ENCODE results near the gene FNIP1.

Gene FNIP1

GRCh38 chr5:131776450-131776849 lies 20.4 kb downstream of the FNIP1 start:
- ATAC-seq (ENCODE audit: low read depth) = no peak
- Mint-ChIP-seq H3K36me3 (peaks cover 4% of the 10 kb centered on the region), H3K4me1 (peaks cover 10% of the 10 kb centered on the region), H3K9me3 (no peaks in the 10 kb centered on the region), H3K27me3 (no peaks in the 10 kb centered on the region), H3K4me3 (no peak overlapping the region), H3K27ac (no peak overlapping the region)
- DNase-seq (ENCODE audit: low spot score in 2 of 2) = no peak

- peaks cover 4% of the 10 kb centered on the region for H3K36me3 Mint-ChIP-seq
- no peak overlapping the region for H3K4me3 Mint-ChIP-seq
- H3K27me3 Mint-ChIP-seq = no peaks in the 10 kb centered on the region
Measured at GRCh38 chr5:131774652-131775367, 22.0 kb downstream of the FNIP1 start.

GRCh38 chr5:131773805-131774204 lies 23.0 kb downstream of the FNIP1 start:
- H3K27ac Mint-ChIP-seq = no peak overlapping the region
- H3K27me3 Mint-ChIP-seq = no peaks in the 10 kb centered on the region
- peaks cover 4% of the 10 kb centered on the region for H3K36me3 Mint-ChIP-seq
- H3K4me3 Mint-ChIP-seq = no peak overlapping the region
- H3K4me1 Mint-ChIP-seq = peaks cover 21% of the 10 kb centered on the region
- H3K9me3 Mint-ChIP-seq = no peaks in the 10 kb centered on the region
- DNase-seq (ENCODE audit: low spot score in 2 of 2) (no peak), ATAC-seq (ENCODE audit: low read depth) (no peak)

More at GRCh38 chr5:131774652-131775367, 22.0 kb downstream of the FNIP1 start:
- H3K9me3 Mint-ChIP-seq = no peaks in the 10 kb centered on the region
- no peak overlapping the region for H3K27ac Mint-ChIP-seq
- H3K4me1 Mint-ChIP-seq = peaks cover 15% of the 10 kb centered on the region
- no peak for ATAC-seq (ENCODE audit: low read depth)
- no peak for DNase-seq (ENCODE audit: low spot score in 2 of 2)

- no peaks in the 10 kb centered on the region for H3K9me3 Mint-ChIP-seq
- DNase-seq (ENCODE audit: low spot score in 2 of 2) (no peak), ATAC-seq (ENCODE audit: low read depth) (no peak)
- peaks cover 21% of the 10 kb centered on the region for H3K4me1 Mint-ChIP-seq
- H3K4me3 Mint-ChIP-seq = no peak overlapping the region
- no peaks in the 10 kb centered on the region for H3K27me3 Mint-ChIP-seq
- no peak overlapping the region for H3K27ac Mint-ChIP-seq
- H3K36me3 Mint-ChIP-seq = peaks cover 3% of the 10 kb centered on the region
Measured at GRCh38 chr5:131771692-131772091, 25.1 kb downstream of the FNIP1 start.

- no peak for ATAC-seq (ENCODE audit: low read depth)
- H3K27ac Mint-ChIP-seq = peak overlapping the region; percentile 21
- H3K4me1 Mint-ChIP-seq = peaks cover 23% of the 10 kb centered on the region
- no peak overlapping the region for H3K4me3 Mint-ChIP-seq
- DNase-seq (ENCODE audit: low spot score in 2 of 2) = no peak
- H3K36me3 Mint-ChIP-seq = peaks cover 7% of the 10 kb centered on the region
- H3K9me3 Mint-ChIP-seq = no peaks in the 10 kb centered on the region
- no peaks in the 10 kb centered on the region for H3K27me3 Mint-ChIP-seq
Measured at GRCh38 chr5:131769961-131770360, 26.9 kb downstream of the FNIP1 start.

GRCh38 chr5:131769336-131769735 lies 27.5 kb downstream of the FNIP1 start:
- peaks cover 23% of the 10 kb centered on the region for H3K4me1 Mint-ChIP-seq
- no peak for DNase-seq (ENCODE audit: low spot score in 2 of 2)
- ATAC-seq (ENCODE audit: low read depth) = no peak

GRCh38 chr5:131767891-131768290 lies 28.9 kb downstream of the FNIP1 start:
- Mint-ChIP-seq H3K4me3 (no peak overlapping the region), H3K27me3 (no peaks in the 10 kb centered on the region), H3K27ac (no peak overlapping the region), H3K9me3 (no peaks in the 10 kb centered on the region), H3K4me1 (peaks cover 23% of the 10 kb centered on the region), H3K36me3 (peaks cover 13% of the 10 kb centered on the region)
- ATAC-seq (ENCODE audit: low read depth) = no peak
- DNase-seq (ENCODE audit: low spot score in 2 of 2) = no peak

More at GRCh38 chr5:131769336-131769735, 27.5 kb downstream of the FNIP1 start:
- H3K4me3 Mint-ChIP-seq = no peak overlapping the region
- no peaks in the 10 kb centered on the region for H3K9me3 Mint-ChIP-seq
- peaks cover 10% of the 10 kb centered on the region for H3K36me3 Mint-ChIP-seq
- peak overlapping the region; percentile 21 for H3K27ac Mint-ChIP-seq
- H3K27me3 Mint-ChIP-seq = no peaks in the 10 kb centered on the region

- H3K4me1 Mint-ChIP-seq = peaks cover 29% of the 10 kb centered on the region
- peaks cover 3% of the 10 kb centered on the region for H3K9me3 Mint-ChIP-seq
- no peak overlapping the region for H3K4me3 Mint-ChIP-seq
- no peaks in the 10 kb centered on the region for H3K27me3 Mint-ChIP-seq
- ATAC-seq (ENCODE audit: low read depth) (no peak), DNase-seq (ENCODE audit: low spot score in 2 of 2) (no peak)
- no peak overlapping the region for H3K27ac Mint-ChIP-seq
- peaks cover 21% of the 10 kb centered on the region for H3K36me3 Mint-ChIP-seq
Measured at GRCh38 chr5:131766689-131767088, 30.1 kb downstream of the FNIP1 start.

- H3K4me1 Mint-ChIP-seq = peaks cover 27% of the 10 kb centered on the region
- H3K4me3 Mint-ChIP-seq = no peak overlapping the region
- H3K36me3 Mint-ChIP-seq = peaks cover 21% of the 10 kb centered on the region
- peak overlapping the region; percentile 0 for H3K27ac Mint-ChIP-seq
- no peak for DNase-seq (ENCODE audit: low spot score in 2 of 2)
- no peaks in the 10 kb centered on the region for H3K27me3 Mint-ChIP-seq
- ATAC-seq (ENCODE audit: low read depth) = no peak
- H3K9me3 Mint-ChIP-seq = peaks cover 3% of the 10 kb centered on the region
Measured at GRCh38 chr5:131765261-131765660, 31.6 kb downstream of the FNIP1 start.

- H3K27me3 Mint-ChIP-seq = no peaks in the 10 kb centered on the region
- peaks cover 3% of the 10 kb centered on the region for H3K9me3 Mint-ChIP-seq
- no peak overlapping the region for H3K4me3 Mint-ChIP-seq
- H3K4me1 Mint-ChIP-seq = peaks cover 22% of the 10 kb centered on the region
- ATAC-seq (ENCODE audit: low read depth) (no peak), DNase-seq (ENCODE audit: low spot score in 2 of 2) (no peak)
- H3K36me3 Mint-ChIP-seq = peaks cover 21% of the 10 kb centered on the region
- no peak overlapping the region for H3K27ac Mint-ChIP-seq
Measured at GRCh38 chr5:131763968-131764367, 32.8 kb downstream of the FNIP1 start.

GRCh38 chr5:131760793-131761192 lies 36.0 kb downstream of the FNIP1 start:
- H3K4me3 Mint-ChIP-seq = no peak overlapping the region
- DNase-seq (ENCODE audit: low spot score in 2 of 2) = no peak
- H3K9me3 Mint-ChIP-seq = peaks cover 3% of the 10 kb centered on the region
- peaks cover 18% of the 10 kb centered on the region for H3K36me3 Mint-ChIP-seq
- H3K4me1 Mint-ChIP-seq = peaks cover 25% of the 10 kb centered on the region
- ATAC-seq (ENCODE audit: low read depth) = no peak
- no peaks in the 10 kb centered on the region for H3K27me3 Mint-ChIP-seq
- no peak overlapping the region for H3K27ac Mint-ChIP-seq

- no peak overlapping the region for H3K4me3 Mint-ChIP-seq
- no peaks in the 10 kb centered on the region for H3K27me3 Mint-ChIP-seq
- no peak overlapping the region for H3K27ac Mint-ChIP-seq
- DNase-seq (ENCODE audit: low spot score in 2 of 2) (no peak), ATAC-seq (ENCODE audit: low read depth) (no peak)
- peaks cover 14% of the 10 kb centered on the region for H3K36me3 Mint-ChIP-seq
- peaks cover 30% of the 10 kb centered on the region for H3K4me1 Mint-ChIP-seq
- H3K9me3 Mint-ChIP-seq = peaks cover 3% of the 10 kb centered on the region
Measured at GRCh38 chr5:131759704-131760103, 37.1 kb downstream of the FNIP1 start.

- no peak for ATAC-seq (ENCODE audit: low read depth)
- Mint-ChIP-seq H3K9me3 (peaks cover 3% of the 10 kb centered on the region), H3K4me1 (peaks cover 34% of the 10 kb centered on the region), H3K27me3 (no peaks in the 10 kb centered on the region), H3K27ac (peak overlapping the region; percentile 8), H3K36me3 (peaks cover 14% of the 10 kb centered on the region), H3K4me3 (peak overlapping the region; percentile 33)
- DNase-seq (ENCODE audit: low spot score in 2 of 2) = no peak
Measured at GRCh38 chr5:131758520-131758900, 38.3 kb downstream of the FNIP1 start.

- no peaks in the 10 kb centered on the region for H3K27me3 Mint-ChIP-seq
- no peak for DNase-seq (ENCODE audit: low spot score in 2 of 2)
- peak overlapping the region; percentile 8 for H3K27ac Mint-ChIP-seq
- peaks cover 34% of the 10 kb centered on the region for H3K4me1 Mint-ChIP-seq
- no peak overlapping the region for H3K4me3 Mint-ChIP-seq
- peaks cover 14% of the 10 kb centered on the region for H3K36me3 Mint-ChIP-seq
- ATAC-seq (ENCODE audit: low read depth) = no peak
- H3K9me3 Mint-ChIP-seq = peaks cover 3% of the 10 kb centered on the region
Measured at GRCh38 chr5:131757830-131758519, 38.8 kb downstream of the FNIP1 start.
